BLaER1 treated with 17β-estradiol and CSF1 and Interleukin-3, amounts not matched to agents 10 nM and 100 nM (cell line): Measurements from ENCODE around the gene PRR15.
"Not testable (repeated sequence)": the region's sequence is repeated elsewhere in the genome, so short reads cannot be mapped to it uniquely, and the experiment has no call there.

Experiments used
- H3K27ac ChIP-seq, 11 experiments: shearing (Covaris generic); formaldehyde crosslinking; 2 replicates each; pipeline ENCODE4 v1.8.1; 2022
- H3K27me3 ChIP-seq, 11 experiments: shearing (Covaris generic); formaldehyde crosslinking; 2 replicates each; pipeline ENCODE4 v1.8.1; 2022
- H3K36me3 ChIP-seq, 11 experiments: shearing (Covaris generic); formaldehyde crosslinking; 2 replicates each; pipeline ENCODE4 v1.8.1; 2022
- H3K4me1 ChIP-seq, 10 experiments: shearing (Covaris generic); formaldehyde crosslinking; 2 replicates each; pipeline ENCODE4 v1.8.1; 2022
- H3K4me2 ChIP-seq, 11 experiments: shearing (Covaris generic); formaldehyde crosslinking; 2 replicates each; pipeline ENCODE4 v1.8.1; 2022
- H3K4me3 ChIP-seq, 10 experiments: shearing (Covaris generic); formaldehyde crosslinking; 2 replicates each; pipeline ENCODE4 v1.8.1; 2022
- H3K9ac ChIP-seq, 11 experiments: shearing (Covaris generic); formaldehyde crosslinking; 2 replicates each; pipeline ENCODE4 v1.8.1; 2022
- H3K9me3 ChIP-seq, 11 experiments: shearing (Covaris generic); formaldehyde crosslinking; replicated peaks in 1 of 11; 2 replicates each; pipeline ENCODE4 v1.8.1; 2022
- H4K20me1 ChIP-seq, 11 experiments: shearing (Covaris generic); formaldehyde crosslinking; 2 replicates each; pipeline ENCODE4 v1.8.1; 2022
- Cebpa-rat ChIP-seq, 11 experiments: shearing (Covaris generic); IDR thresholded peaks; 2 replicates each; pipeline ENCODE4 v1.8.1; 2022

The PRR15 gene, protein sequence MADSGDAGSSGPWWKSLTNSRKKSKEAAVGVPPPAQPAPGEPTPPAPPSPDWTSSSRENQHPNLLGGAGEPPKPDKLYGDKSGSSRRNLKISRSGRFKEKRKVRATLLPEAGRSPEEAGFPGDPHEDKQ

DNA sequence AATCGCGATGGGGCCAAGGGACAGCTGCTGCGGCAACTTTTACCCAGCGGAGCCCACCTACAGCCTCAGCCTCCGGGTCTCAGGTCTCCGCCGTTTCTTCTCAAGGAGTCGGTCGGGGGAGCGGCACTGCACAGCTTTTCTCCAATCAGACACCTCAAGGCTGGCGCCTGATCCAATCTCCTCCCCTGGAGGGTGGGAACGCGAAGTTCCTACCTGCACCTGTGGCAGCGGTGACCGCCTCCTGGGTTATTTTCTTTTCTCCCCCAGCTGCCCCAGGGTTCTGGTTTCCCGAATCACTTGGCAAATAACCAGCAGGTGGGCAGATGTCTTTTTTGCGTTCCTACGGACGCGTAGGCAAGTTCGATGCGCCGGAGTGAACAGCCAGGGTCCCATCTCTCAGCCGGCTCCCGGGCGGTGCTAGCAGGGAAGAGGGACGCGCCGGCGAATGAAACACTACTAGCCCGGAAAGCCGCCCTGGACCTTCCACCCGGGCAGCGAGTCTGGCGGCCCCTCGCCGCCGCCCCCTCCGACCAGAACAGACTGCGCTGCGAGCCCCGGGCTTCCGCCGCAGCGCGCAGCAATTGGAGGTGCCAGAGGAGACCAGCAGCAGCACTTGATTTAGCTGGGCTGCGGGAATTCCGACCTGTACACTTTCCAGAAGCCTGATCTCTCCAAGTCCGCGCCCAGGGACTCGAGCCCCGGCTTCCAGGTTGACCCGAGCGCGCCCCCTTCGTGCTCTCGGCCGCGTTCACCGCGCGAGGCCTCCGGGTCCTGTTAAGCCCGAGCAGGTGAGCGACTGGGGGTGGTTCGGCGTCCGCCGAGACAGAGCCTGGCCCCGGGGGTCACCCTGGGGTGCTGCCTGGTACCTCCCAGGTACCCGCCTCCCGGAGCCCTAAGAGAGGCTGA is at the start of gene PRR15:
Gene PRR15 (plus strand): TSS at position 246 of the 906 bp plus-strand sequence. CDS start 2,495 bp downstream, outside the sequence.
- Histone ChIP-seq H3K4me1 (peaks cover 21 to 35% (median 33%) of the 10 kb centered on the region in 10 experiments), H3K4me2 (peak within 1 kb of the TSS; percentile 92 to 100 (median 98)), H3K36me3 (no peaks in the 10 kb centered on the region), H3K9me3 (0 out of 22 replicates have a peak, but pooled peaks cover 0 to 5% (median 0%) of the 10 kb centered on the region in 11 experiments), H3K27ac (no peak within 1 kb of the TSS), H3K4me3 (peak within 1 kb of the TSS; percentile 54 to 76 (median 64)), H3K9ac (peak within 1 kb of the TSS in 8 of 11 experiments; percentile 12 to 62 (median 50); a peak in 12 of 22 replicates), H3K27me3 (peaks cover 71 to 89% (median 80%) of the 10 kb centered on the region in 11 experiments), H4K20me1 (peaks cover 0 to 38% (median 27%) of the 10 kb centered on the region in 11 experiments; a peak in 16 of 22 replicates)
- TF ChIP-seq Cebpa-rat (IDR thresholded peaks at IDR 0.05) = no peak

DNA sequence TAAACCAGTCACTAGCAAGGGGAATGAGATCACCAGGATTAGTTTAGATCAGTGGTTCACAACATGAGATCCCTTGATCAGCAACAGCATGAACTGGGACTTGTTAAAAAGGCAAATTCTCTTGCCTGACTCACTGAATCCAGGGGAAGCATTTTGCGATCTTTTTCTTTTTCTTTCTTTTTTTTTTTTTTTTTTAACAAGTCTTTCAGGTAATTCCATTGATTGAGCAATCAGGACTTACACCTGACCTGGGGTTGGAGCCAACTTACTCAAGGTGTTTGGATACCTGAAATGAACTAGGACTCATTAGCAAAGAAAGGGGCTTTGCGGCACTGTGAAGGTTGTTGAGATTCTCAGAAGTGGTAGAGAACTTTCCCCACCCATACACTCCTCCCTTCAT is 47.1 kb upstream of the PRR15 start:
- Histone ChIP-seq H3K27me3 (no peaks in the 10 kb centered on the region), H3K27ac (no peak overlapping the region), H3K9me3 (peaks cover 0 to 8% (median 2%) of the 10 kb centered on the region in 11 experiments; a peak in 8 of 22 replicates), H3K4me1 (peaks cover 0 to 8% (median 7%) of the 10 kb centered on the region in 10 experiments; a peak in 16 of 20 replicates), H3K4me2 (no peak overlapping the region), H4K20me1 (no peaks in the 10 kb centered on the region), H3K4me3 (no peak overlapping the region), H3K36me3 (no peaks in the 10 kb centered on the region), H3K9ac (no peak overlapping the region)
- TF ChIP-seq Cebpa-rat (IDR thresholded peaks at IDR 0.05) = no peak

DNA sequence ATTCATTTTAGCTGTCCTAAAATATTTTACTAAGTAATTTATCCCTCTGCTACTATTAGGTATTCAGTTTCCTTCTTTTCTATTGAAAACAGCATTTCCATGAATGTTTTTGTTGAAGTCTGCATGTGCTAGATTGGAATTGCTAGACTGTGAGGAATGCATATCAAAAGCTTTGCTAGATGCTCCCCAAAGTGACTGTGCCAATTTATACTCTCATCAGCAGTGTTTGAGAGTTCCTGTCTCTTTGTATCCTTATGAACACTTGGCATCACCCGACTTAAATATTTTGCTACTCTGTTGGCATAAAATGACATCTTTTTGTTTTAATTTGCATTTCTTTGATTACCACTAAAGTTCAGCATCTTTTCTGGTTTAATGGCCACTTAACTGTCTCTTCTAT is 45.0 kb upstream of the PRR15 start:
- no peaks in the 10 kb centered on the region for H3K27me3 ChIP-seq
- H3K9me3 ChIP-seq = peaks cover 0 to 18% (median 8%) of the 10 kb centered on the region in 11 experiments; a peak in 13 of 22 replicates
- H3K36me3 ChIP-seq = no peaks in the 10 kb centered on the region
- H3K9ac ChIP-seq = no peak overlapping the region
- no peaks in the 10 kb centered on the region for H4K20me1 ChIP-seq
- H3K27ac ChIP-seq = no peak overlapping the region
- TF ChIP-seq Cebpa-rat (IDR thresholded peaks at IDR 0.05) = no peak
- no peaks in the 10 kb centered on the region for H3K4me1 ChIP-seq
- no peak overlapping the region for H3K4me2 ChIP-seq
- H3K4me3 ChIP-seq = no peak overlapping the region

DNA sequence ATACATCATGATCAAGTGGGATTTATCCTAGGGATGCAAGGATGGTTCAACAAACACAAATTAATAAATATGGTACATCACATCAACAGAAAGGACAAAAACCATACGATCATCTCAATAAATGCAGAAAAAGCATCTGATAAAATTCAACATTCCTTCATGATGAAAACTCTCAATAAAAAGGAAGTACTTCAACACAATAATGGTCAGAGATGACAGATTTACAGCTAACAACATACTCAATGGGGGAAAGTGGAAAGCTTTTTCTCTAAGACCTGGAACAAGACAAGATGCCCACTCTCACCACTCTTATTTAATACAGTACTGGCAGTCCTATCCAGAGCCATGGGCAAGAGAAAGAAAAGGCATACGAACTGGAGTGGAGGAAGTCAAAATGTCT is 39.9 kb upstream of the PRR15 start:
- Histone ChIP-seq H3K36me3 (no peaks in the 10 kb centered on the region), H3K4me3 (no peak overlapping the region)

DNA sequence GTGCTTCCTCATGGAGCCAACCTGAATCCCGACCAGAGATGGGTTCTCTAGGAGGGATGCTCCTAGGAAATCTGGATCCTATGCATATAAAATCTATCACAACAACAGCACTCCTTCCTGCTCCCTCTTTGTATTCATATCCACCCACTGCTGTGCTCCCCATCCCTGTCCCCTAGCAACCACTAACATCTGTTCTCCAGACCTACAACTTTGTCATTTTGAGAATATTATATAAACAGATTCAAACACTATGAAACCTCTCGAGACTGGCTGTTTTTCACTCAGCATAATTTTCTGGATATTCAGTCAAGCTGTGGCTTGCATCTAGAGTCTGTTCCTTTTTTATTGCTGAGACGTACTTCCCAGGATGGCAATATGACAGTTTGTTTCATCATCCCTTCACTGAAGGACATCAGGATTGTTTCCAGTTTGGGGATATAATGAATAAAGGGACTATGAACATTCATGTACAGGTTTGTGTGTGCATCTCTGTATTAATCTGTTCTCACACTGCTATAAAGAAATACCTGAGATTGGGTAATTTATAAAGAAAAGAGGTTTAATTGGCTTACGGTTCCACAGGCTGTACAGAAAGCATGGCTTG is 36.0 kb upstream of the PRR15 start:
- TF ChIP-seq Cebpa-rat (IDR thresholded peaks at IDR 0.05) = no peak
- no peaks in the 10 kb centered on the region for H3K36me3 ChIP-seq
- no peak overlapping the region for H3K27ac ChIP-seq
- no peaks in the 10 kb centered on the region for H3K4me1 ChIP-seq
- H3K9ac ChIP-seq = no peak overlapping the region
- H3K9me3 ChIP-seq = peaks cover 0 to 6% (median 0%) of the 10 kb centered on the region in 11 experiments; a peak in 3 of 22 replicates
- no peaks in the 10 kb centered on the region for H3K27me3 ChIP-seq
- no peaks in the 10 kb centered on the region for H4K20me1 ChIP-seq
- no peak overlapping the region for H3K4me3 ChIP-seq
- no peak overlapping the region for H3K4me2 ChIP-seq

More for the DNA sequence above, 39.9 kb upstream of the PRR15 start:
- no peak overlapping the region for H3K9ac ChIP-seq
- no peaks in the 10 kb centered on the region for H4K20me1 ChIP-seq
- H3K27ac ChIP-seq = no peak overlapping the region
- no peaks in the 10 kb centered on the region for H3K4me1 ChIP-seq
- H3K27me3 ChIP-seq = no peaks in the 10 kb centered on the region
- no peak for TF ChIP-seq Cebpa-rat (IDR thresholded peaks at IDR 0.05)
- no peak overlapping the region for H3K4me2 ChIP-seq
- peaks cover 4 to 18% (median 8%) of the 10 kb centered on the region in 11 experiments; a peak in 15 of 22 replicates for H3K9me3 ChIP-seq

DNA sequence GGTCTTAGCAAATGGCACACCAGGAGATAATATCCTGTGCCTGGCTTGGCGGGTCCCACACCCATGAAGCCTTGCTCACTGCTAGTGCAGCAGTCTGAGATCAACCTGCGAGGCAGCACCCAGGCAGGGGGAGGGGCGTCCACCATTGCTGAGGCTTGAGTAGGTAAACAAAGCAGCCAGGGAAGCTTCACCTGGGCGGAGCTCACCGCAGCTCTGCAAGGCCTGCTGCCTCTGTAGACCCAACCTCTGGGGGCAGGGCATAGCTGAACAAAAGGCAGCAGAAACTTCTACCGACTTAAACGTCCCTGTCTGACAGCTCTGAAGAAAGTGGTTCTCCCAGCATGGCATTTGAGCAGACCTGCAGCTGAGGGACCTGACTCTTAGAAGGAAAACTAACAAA is 35.1 kb upstream of the PRR15 start:
- not testable (repeated sequence) for H3K4me3 ChIP-seq, H3K27me3 ChIP-seq, H4K20me1 ChIP-seq, H3K9ac ChIP-seq, H3K9me3 ChIP-seq, H3K36me3 ChIP-seq, H3K27ac ChIP-seq, H3K4me2 ChIP-seq, H3K4me1 ChIP-seq

DNA sequence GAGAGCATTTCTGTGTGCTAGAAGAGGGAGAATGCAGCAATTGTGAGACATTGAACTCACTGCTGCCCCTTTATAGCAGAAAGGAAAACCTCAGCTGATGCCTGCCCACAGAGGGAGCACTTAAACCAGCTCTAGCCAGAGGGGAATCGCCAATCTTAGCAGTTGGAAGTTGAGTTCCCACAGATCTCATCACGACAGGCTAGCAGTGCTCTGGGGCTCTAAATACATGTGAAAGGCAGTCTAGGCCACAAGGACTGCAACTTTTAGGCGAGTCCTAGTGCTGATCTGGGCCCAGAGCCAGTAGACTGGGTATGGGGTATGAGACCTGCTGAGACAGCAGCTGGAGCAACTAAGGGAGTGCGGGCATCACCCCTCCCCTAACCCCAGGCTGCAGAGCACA is 25.2 kb upstream of the PRR15 start:
- H3K9me3 ChIP-seq = peaks cover 0 to 3% (median 0%) of the 10 kb centered on the region in 11 experiments; a peak in 1 of 22 replicates
- no peaks in the 10 kb centered on the region for H4K20me1 ChIP-seq
- peak overlapping the region in 7 of 11 experiments; percentile 7 to 58 (median 29); a peak in 8 of 22 replicates for H3K4me2 ChIP-seq
- no peak overlapping the region for H3K9ac ChIP-seq
- H3K27me3 ChIP-seq = no peaks in the 10 kb centered on the region
- no peak overlapping the region for H3K27ac ChIP-seq
- no peaks in the 10 kb centered on the region for H3K36me3 ChIP-seq
- peaks cover 0 to 11% (median 4%) of the 10 kb centered on the region in 10 experiments; a peak in 7 of 20 replicates for H3K4me1 ChIP-seq
- no peak for TF ChIP-seq Cebpa-rat (IDR thresholded peaks at IDR 0.05)
- no peak overlapping the region for H3K4me3 ChIP-seq

DNA sequence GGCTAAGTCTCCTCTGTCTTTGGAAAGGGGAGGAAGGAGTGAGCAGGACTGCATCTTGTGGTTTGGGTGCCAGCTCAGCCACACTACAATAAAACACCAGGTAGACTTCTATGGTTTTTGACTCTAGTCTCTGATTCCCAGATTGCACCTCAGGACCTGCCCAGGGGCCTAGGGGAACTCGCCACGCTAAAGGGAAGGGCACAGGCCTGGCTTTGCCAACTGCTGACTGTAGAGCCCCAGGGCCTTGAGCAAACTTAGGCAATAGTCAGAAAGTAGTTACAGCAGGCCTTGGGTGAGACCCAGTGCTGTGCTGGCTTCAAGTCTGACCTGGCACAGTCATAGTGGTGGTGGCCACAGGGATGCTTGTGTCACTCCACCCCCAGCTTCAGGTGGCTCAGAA is 24.2 kb upstream of the PRR15 start:
- no peaks in the 10 kb centered on the region for H3K36me3 ChIP-seq
- H3K9me3 ChIP-seq = peaks cover 0 to 7% (median 4%) of the 10 kb centered on the region in 11 experiments; a peak in 10 of 22 replicates
- no peak overlapping the region for H3K9ac ChIP-seq
- peaks cover 0 to 11% (median 4%) of the 10 kb centered on the region in 10 experiments; a peak in 7 of 20 replicates for H3K4me1 ChIP-seq
- no peaks in the 10 kb centered on the region for H3K27me3 ChIP-seq
- no peak overlapping the region for H3K4me2 ChIP-seq
- H4K20me1 ChIP-seq = no peaks in the 10 kb centered on the region
- H3K4me3 ChIP-seq = no peak overlapping the region
- TF ChIP-seq Cebpa-rat (IDR thresholded peaks at IDR 0.05) = no peak
- H3K27ac ChIP-seq = no peak overlapping the region

DNA sequence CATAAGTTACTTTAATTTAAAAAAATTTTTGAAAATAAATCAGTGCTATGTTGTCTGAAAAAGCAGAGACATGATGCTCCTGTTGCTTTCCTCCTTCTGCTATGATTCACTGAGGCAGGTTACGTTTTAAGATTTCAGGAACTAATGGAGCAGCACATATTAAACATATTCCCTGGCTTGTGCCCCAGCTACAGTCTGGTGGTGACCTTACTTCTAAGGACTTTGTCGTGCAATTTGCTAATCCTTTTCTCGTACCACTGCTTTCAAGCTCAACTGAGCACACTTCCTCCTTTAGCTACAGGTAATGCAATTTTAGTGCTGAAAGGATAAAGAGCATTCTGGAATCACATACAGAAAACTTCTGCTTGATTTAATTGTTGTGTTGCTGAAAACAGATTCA is 16.2 kb upstream of the PRR15 start:
- Histone ChIP-seq H3K4me2 (no peak overlapping the region), H3K9me3 (peaks cover 0 to 11% (median 6%) of the 10 kb centered on the region in 11 experiments; a peak in 10 of 22 replicates), H3K4me3 (no peak overlapping the region), H3K27ac (no peak overlapping the region), H3K27me3 (no peaks in the 10 kb centered on the region), H3K4me1 (peaks cover 0 to 3% (median 0%) of the 10 kb centered on the region in 10 experiments; a peak in 2 of 20 replicates), H3K9ac (no peak overlapping the region), H3K36me3 (no peaks in the 10 kb centered on the region), H4K20me1 (no peaks in the 10 kb centered on the region)
- TF ChIP-seq Cebpa-rat (IDR thresholded peaks at IDR 0.05) = no peak
